IMR-90 (cell line): Measurements from ENCODE around the gene FTO. TPM values are rescaled to one million over a fixed set of nuclear protein-coding genes. Genes with fewer than 3 reads are reported as not detected.

Experiments
- ATAC-seq: fragments of 200-7000 bp; cut with Tn5 transposase; 2 replicates; pipeline ENCODE4 v1.9.1; 2020; ENCODE audit warnings: low read depth, mild to moderate bottlenecking, moderate library complexity
- BruUV-seq: library from RNA; stranded (reverse); fragments of 400-500 nt; replicated peaks from 2 replicates; lab custom pipeline; 2021; lab: Mats Ljungman, UMichigan
- CTCF ChIA-PET: fragments of 300-600 bp; formaldehyde crosslinking; extraction: SDS; loops from one replicate; lab custom pipeline; 2021; ENCODE audit warnings: antibody characterized with exemption; lab: Yijun Ruan, JAX
- POLR2A ChIA-PET: fragments of 300-600 bp; sonication (Branson Sonifier 250); formaldehyde crosslinking; loops from one replicate; lab custom pipeline; 2022; ENCODE audit warnings: antibody characterized with exemption; ENCODE audit not compliant: unreplicated experiment; lab: Charles Lee
- DNase-seq: peaks from one replicate; pipeline ENCODE4 v3.0.0; 2013
- H2AFZ ChIP-seq: replicated peaks from 2 replicates; pipeline ENCODE3; 2013; ENCODE audit warnings: low read length, mild to moderate bottlenecking; ENCODE audit not compliant: poor library complexity
- H2AK5ac ChIP-seq: 2 replicates; pipeline ENCODE4 v1.6.1; 2013; ENCODE audit warnings: low read depth, low read length, inconsistent platforms
- H2AK9ac ChIP-seq: replicated peaks from 2 replicates; pipeline ENCODE3; 2013; ENCODE audit warnings: mild to moderate bottlenecking, low read depth, low read length, moderate library complexity; ENCODE audit not compliant: poor library complexity
- H2BK120ac ChIP-seq: 2 replicates; pipeline ENCODE4 v1.6.1; 2013; ENCODE audit warnings: low read depth, low read length, inconsistent platforms
- H2BK15ac ChIP-seq: 3 replicates; pipeline ENCODE4 v1.6.1; 2013; ENCODE audit warnings: low read depth, low read length, inconsistent platforms
- H2BK20ac ChIP-seq: 2 replicates; pipeline ENCODE4 v1.6.1; 2013; ENCODE audit warnings: low read depth, mild to moderate bottlenecking, inconsistent platforms, low read length, moderate library complexity
- H2BK5ac ChIP-seq: 2 replicates; pipeline ENCODE4 v1.6.1; 2013; ENCODE audit warnings: mild to moderate bottlenecking, low read depth, low read length, inconsistent platforms; ENCODE audit not compliant: poor library complexity, severe bottlenecking
- H3K14ac ChIP-seq: replicated peaks from 2 replicates; pipeline ENCODE4 v1.6.1; 2013; ENCODE audit warnings: low read depth, low read length, inconsistent platforms
- H3K18ac ChIP-seq: 2 replicates; pipeline ENCODE4 v1.6.1; 2013; ENCODE audit warnings: low read depth, low read length, control low read depth
- H3K23ac ChIP-seq: 2 replicates; pipeline ENCODE4 v1.6.1; 2013; ENCODE audit warnings: low read depth, low read length, inconsistent platforms
- H3K27ac ChIP-seq: 2 replicates; pipeline ENCODE4 v1.5.1; 2013; ENCODE audit warnings: mild to moderate bottlenecking, control low read depth, low read length; ENCODE audit not compliant: insufficient read depth
- H3K27me3 ChIP-seq: 2 replicates; pipeline ENCODE4 v1.6.1; 2013; ENCODE audit warnings: low read length; ENCODE audit not compliant: control insufficient read depth, insufficient read depth
- H3K36me3 ChIP-seq: 2 replicates; pipeline ENCODE4 v1.6.1; 2013; ENCODE audit warnings: low read length, mixed read lengths; ENCODE audit not compliant: control insufficient read depth, insufficient read depth
- H3K4ac ChIP-seq: 2 replicates; pipeline ENCODE4 v1.6.1; 2013; ENCODE audit warnings: low read depth, low read length, inconsistent platforms
- H3K4me1 ChIP-seq: 2 replicates; pipeline ENCODE4 v1.6.1; 2013; ENCODE audit warnings: low read length, mixed read lengths; ENCODE audit not compliant: control insufficient read depth, insufficient read depth
- H3K4me2 ChIP-seq: 2 replicates; pipeline ENCODE4 v1.6.1; 2013; ENCODE audit warnings: low read depth, mild to moderate bottlenecking, control low read depth, low read length, moderate library complexity
- H3K4me3 ChIP-seq: 2 replicates; pipeline ENCODE4 v1.5.1; 2013; ENCODE audit warnings: low read depth, mild to moderate bottlenecking, control low read depth, low read length, moderate library complexity; ENCODE audit not compliant: insufficient read depth
- H3K56ac ChIP-seq: 2 replicates; pipeline ENCODE4 v1.6.1; 2013; ENCODE audit warnings: low read length, inconsistent platforms; ENCODE audit not compliant: insufficient read depth; ENCODE audit errors: extremely low read depth
- H3K79me1 ChIP-seq, 2 experiments: 2 replicates each; pipeline ENCODE4 v1.6.1; 2013; ENCODE audit warnings: low read length in 2 of 2, inconsistent platforms in 1 of 2, low read depth in 1 of 2
- H3K9ac ChIP-seq: 2 replicates; pipeline ENCODE4 v1.6.1; 2013; ENCODE audit warnings: low read depth, low read length, control low read depth
- H3K9me1 ChIP-seq: 2 replicates; pipeline ENCODE4 v1.6.1; 2013; ENCODE audit warnings: low read length, inconsistent platforms; ENCODE audit not compliant: insufficient read depth
- H3K9me3 ChIP-seq: 2 replicates; pipeline ENCODE4 v1.6.1; 2013; ENCODE audit warnings: low read length; ENCODE audit not compliant: control insufficient read depth, insufficient read depth
- H4K20me1 ChIP-seq: 2 replicates; pipeline ENCODE4 v1.6.1; 2013; ENCODE audit warnings: low read length, inconsistent platforms; ENCODE audit not compliant: insufficient read depth
- H4K5ac ChIP-seq: 2 replicates; pipeline ENCODE4 v1.6.1; 2013; ENCODE audit warnings: mild to moderate bottlenecking, low read depth, low read length, control low read depth
- H4K8ac ChIP-seq, 2 experiments: 2 replicates each; pipeline ENCODE4 v1.6.1; 2013; ENCODE audit warnings: low read depth in 2 of 2, low read length in 2 of 2, control low read depth in 1 of 2, inconsistent platforms in 1 of 2
- H4K91ac ChIP-seq: 2 replicates; pipeline ENCODE4 v1.6.1; 2013; ENCODE audit warnings: low read depth, low read length, inconsistent platforms; ENCODE audit not compliant: insufficient read depth
- BHLHE40 ChIP-seq: fragments of 150-350 bp; IDR thresholded peaks from 2 replicates; pipeline ENCODE4 v1.6.1; 2016; ENCODE audit warnings: mild to moderate bottlenecking, low read depth, low read length
- CEBPB ChIP-seq: IDR thresholded peaks from 2 replicates; pipeline ENCODE4 v1.6.1; 2012; ENCODE audit warnings: low read depth, low read length, improper control_type of control experiment
- FOS ChIP-seq: fragments of 150-350 bp; IDR thresholded peaks from 2 replicates; pipeline ENCODE4 v1.6.1; 2016; ENCODE audit warnings: low read depth, low read length
- MAZ ChIP-seq: IDR thresholded peaks from 2 replicates; pipeline ENCODE4 v1.6.1; 2012; ENCODE audit warnings: low read depth, mild to moderate bottlenecking, low read length, improper control_type of control experiment, moderate library complexity, borderline replicate concordance
- NFE2L2 ChIP-seq: fragments of 150-350 bp; IDR thresholded peaks from 2 replicates; pipeline ENCODE4 v1.6.1; 2016; ENCODE audit warnings: low read depth, mild to moderate bottlenecking, low read length
- RAD21 ChIP-seq: IDR thresholded peaks from 2 replicates; pipeline ENCODE4 v1.6.1; 2012; ENCODE audit warnings: low read length, improper control_type of control experiment
- RFX5 ChIP-seq: IDR thresholded peaks from 2 replicates; pipeline ENCODE4 v1.8.0; 2012; ENCODE audit warnings: low read depth, mild to moderate bottlenecking, low read length, moderate library complexity
- SMC3 ChIP-seq: fragments of 150-350 bp; IDR thresholded peaks from 2 replicates; pipeline ENCODE4 v1.6.1; 2016; ENCODE audit warnings: low read depth, mild to moderate bottlenecking, antibody characterized with exemption, low read length, moderate library complexity
- WGBS, 2 experiments: methylation state at CpG; one replicate each; pipeline versions ENCODE4 v1.1.5 to v1.1.7; 2013; ENCODE audit warnings: missing lambda C conversion rate in 2 of 2; ENCODE audit not compliant: insufficient read length in 1 of 2; ENCODE audit errors: extremely low coverage in 2 of 2; 5-methylcytosine and 5-hydroxymethylcytosine counted together
- dilution Hi-C: fragments of 300-500 bp; cut with HindIII; formaldehyde crosslinking; loops from one replicate; pipeline ENCODE4 v1.14.3; 2018; ENCODE audit warnings: low sequenced_read_pairs; ENCODE audit not compliant: unreplicated experiment
- in situ Hi-C: fragments of 300-500 bp; cut with MboI; formaldehyde crosslinking; loops from 3 replicates; pipeline ENCODE4 v1.14.3; 2019; ENCODE audit warnings: low sequenced_read_pairs, inconsistent platforms, mixed read lengths
- intact Hi-C: fragments of 100-400 bp; cut with micrococcal nuclease; formaldehyde crosslinking; loops from 2 replicates; pipeline ENCODE4 v1.10.0; 2022
- polyA plus RNA-seq, 3 experiments: library from polyadenylated mRNA; depleted of rRNA; stranded (reverse); fragments of >200 nt; gene quantifications; 2 replicates each; pipeline ENCODE4 v1.2.3, GENCODE V29; 2012; ENCODE audit warnings: low replicate concordance in 1 of 3
- total RNA-seq: library from RNA; depleted of rRNA; stranded (reverse); fragments of >200 nt; gene quantifications from 2 replicates; pipeline ENCODE4 v1.2.3, GENCODE V29; 2012

The FTO gene
- total and polyA plus RNA-seq, 2 of the 4 experiments (the other 2 are of a cell fraction) = 70.3 to 132 TPM

DNA sequence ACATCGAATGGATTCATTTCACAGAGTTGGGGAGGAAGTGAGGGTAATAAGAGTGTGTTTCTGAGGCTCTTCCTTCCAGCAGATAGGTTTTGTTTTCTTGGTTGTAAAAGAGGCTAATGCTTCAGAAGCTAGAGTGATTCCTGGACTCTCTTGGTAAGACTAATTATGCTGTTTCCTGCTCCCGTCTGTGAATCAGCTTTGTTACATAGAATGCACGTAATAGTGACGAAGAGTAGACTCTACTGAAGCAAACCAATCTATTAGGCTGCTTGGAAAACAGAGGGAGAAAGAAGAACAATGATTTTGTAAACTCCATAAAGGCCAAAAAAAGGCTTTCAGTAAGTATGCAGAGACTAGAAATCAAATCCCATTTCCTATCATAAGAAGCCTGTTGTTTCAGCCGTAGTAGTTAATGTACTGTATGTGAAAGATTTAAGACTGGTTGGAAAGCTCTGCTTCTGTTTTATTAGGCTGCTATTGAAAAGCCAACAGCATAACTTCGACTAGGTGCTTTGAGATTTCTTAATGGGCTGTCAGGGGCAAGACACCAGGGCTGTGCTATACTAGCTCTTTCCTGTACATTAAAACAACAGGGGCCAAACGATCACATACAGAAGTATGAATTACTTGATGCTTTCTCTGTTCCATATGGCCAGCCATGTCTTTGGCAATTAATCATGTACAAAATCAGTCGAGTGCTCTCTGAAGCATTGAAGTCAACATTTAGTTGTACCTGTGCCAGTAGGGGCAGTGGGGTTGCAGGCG is 219.0 kb downstream of the FTO start:
- Histone ChIP-seq H4K8ac (0 out of 4 replicates have a peak overlapping the region, but pooled peaks of 1 of the 2 experiments have one; percentile 14), H3K27ac (no peak overlapping the region), H3K4me2 (no peak overlapping the region), H2AFZ (no peak overlapping the region), H3K56ac (no peak overlapping the region), H3K27me3 (no peaks in the 10 kb centered on the region), H2BK20ac (no peak overlapping the region), H3K23ac (peak overlapping the region; percentile 63; the same call in 1 of the 2 replicates), H3K18ac (peak overlapping the region; percentile 29; the same call in 1 of the 2 replicates), H2AK9ac (no peak overlapping the region), H2BK5ac (no peak overlapping the region), H3K9me1 (no peaks in the 10 kb centered on the region; the same call in 1 of the 2 replicates), H3K4me3 (no peak overlapping the region), H3K14ac (peak overlapping the region; percentile 4; the same call in 1 of the 2 replicates), H3K9ac (no peak overlapping the region), H4K91ac (no peak overlapping the region), H3K4me1 (peaks cover 4% of the 10 kb centered on the region; the same call in 1 of the 2 replicates), H3K4ac (no peak overlapping the region), H4K20me1 (no peaks in the 10 kb centered on the region), H2BK120ac (no peak overlapping the region), H3K36me3 (no peaks in the 10 kb centered on the region), H4K5ac (no peak overlapping the region), H3K9me3 (no peaks in the 10 kb centered on the region), H2AK5ac (no peak overlapping the region), H3K79me1 (peaks cover 0 to 4% of the 10 kb centered on the region in 2 experiments; a peak in 2 of 4 replicates), H2BK15ac (no peak overlapping the region)
- intact Hi-C loops (no loop called here), in situ Hi-C loops (no loop called here), dilution Hi-C loops (no loop called here)
- ATAC-seq = peak; percentile 32; the same call in 1 of the 2 replicates
- no peak for TF ChIP-seq SMC3
- TF ChIP-seq NFE2L2 = no peak
- TF ChIP-seq MAZ = no peak
- no peak for TF ChIP-seq RAD21
- TF ChIP-seq RFX5 = no peak
- no peak for TF ChIP-seq CEBPB
- TF ChIP-seq BHLHE40 = no peak
- no peak for TF ChIP-seq FOS
- ChIA-PET CTCF (interaction anchor here (0.6 kb wide), 1 partner anchor 105 kb away, joined by 5 read pairs; no protein-coding TSS in a partner anchor), POLR2A (interaction anchor here (0.7 kb wide), 1 partner anchor 89 kb away, joined by 3 read pairs; no protein-coding TSS in a partner anchor)
- no CpG with 5 or more reads among the region's 9 CpGs for WGBS, 2 experiments
- BruUV-seq = no TSS peak
- peak; percentile 47 for DNase-seq
